ENCODE data around the gene ASPHD1.
A peak's percentile ranks its signal among the peaks of the same experiment; 100 is the strongest.
"Not testable (repeated sequence)": the region's sequence is repeated elsewhere in the genome, so short reads cannot be mapped to it uniquely, and the experiment has no call there.

ASPHD1 gene

GRCh38 chr16:29915590-29916247, 15.4 kb downstream of the ASPHD1 start:
- no peaks in the 10 kb centered on the region for H3K9me3 Mint-ChIP-seq
- ATAC-seq (replicated peaks; ENCODE audit: extremely low read depth, poor library complexity, severe bottlenecking) (no peak), DNase-seq (ENCODE audit: low spot score in 2 of 2) (no peak)
- peaks cover 22% of the 10 kb centered on the region for H3K36me3 Mint-ChIP-seq (ENCODE audit: insufficient read depth)
- no peaks in the 10 kb centered on the region for H3K27me3 Mint-ChIP-seq
- no peak overlapping the region for H3K27ac Mint-ChIP-seq (ENCODE audit: low read depth)
- H3K4me1 Mint-ChIP-seq, result peaks cover 10% of the 10 kb centered on the region
- no peak overlapping the region for H3K4me3 Mint-ChIP-seq

- ATAC-seq (replicated peaks; ENCODE audit: extremely low read depth, poor library complexity, severe bottlenecking), result no peak
- H3K36me3 Mint-ChIP-seq (ENCODE audit: insufficient read depth), result peaks cover 31% of the 10 kb centered on the region
Observed at GRCh38 chr16:29916979-29917378, 16.7 kb downstream of the ASPHD1 start.

GRCh38 chr16:29920288-29921033, 20.2 kb downstream of the ASPHD1 start:
- DNase-seq (ENCODE audit: low spot score in 2 of 2) (no peak), ATAC-seq (replicated peaks; ENCODE audit: extremely low read depth, poor library complexity, severe bottlenecking) (no peak)
- Mint-ChIP-seq H3K27ac (ENCODE audit: low read depth) (no peak overlapping the region), H3K4me3 (no peak overlapping the region), H3K4me1 (peaks cover 40% of the 10 kb centered on the region), H3K9me3 (no peaks in the 10 kb centered on the region), H3K36me3 (ENCODE audit: insufficient read depth) (peaks cover 26% of the 10 kb centered on the region), H3K27me3 (no peaks in the 10 kb centered on the region)

More at GRCh38 chr16:29916979-29917378, 16.7 kb downstream of the ASPHD1 start:
- no peak overlapping the region for H3K4me3 Mint-ChIP-seq
- H3K27me3 Mint-ChIP-seq, result no peaks in the 10 kb centered on the region
- H3K9me3 Mint-ChIP-seq, result no peaks in the 10 kb centered on the region
- no peak overlapping the region for H3K27ac Mint-ChIP-seq (ENCODE audit: low read depth)
- peaks cover 17% of the 10 kb centered on the region for H3K4me1 Mint-ChIP-seq
- no peak for DNase-seq (ENCODE audit: low spot score in 2 of 2)

- Mint-ChIP-seq H3K36me3 (ENCODE audit: insufficient read depth) (peaks cover 23% of the 10 kb centered on the region), H3K27ac (ENCODE audit: low read depth) (no peak overlapping the region), H3K4me1 (peaks cover 38% of the 10 kb centered on the region), H3K27me3 (no peaks in the 10 kb centered on the region), H3K4me3 (no peak overlapping the region), H3K9me3 (no peaks in the 10 kb centered on the region)
- ATAC-seq (replicated peaks; ENCODE audit: extremely low read depth, poor library complexity, severe bottlenecking), result no peak
- no peak for DNase-seq (ENCODE audit: low spot score in 2 of 2)
Observed at GRCh38 chr16:29921034-29921385, 20.7 kb downstream of the ASPHD1 start.

GRCh38 chr16:29922326-29922725, 22.0 kb downstream of the ASPHD1 start:
- H3K4me1 Mint-ChIP-seq, result peaks cover 50% of the 10 kb centered on the region
- no peak for ATAC-seq (replicated peaks; ENCODE audit: extremely low read depth, poor library complexity, severe bottlenecking)
- no peak for DNase-seq (ENCODE audit: low spot score in 2 of 2)
- no peak overlapping the region for H3K4me3 Mint-ChIP-seq
- H3K27ac Mint-ChIP-seq (ENCODE audit: low read depth), result peak overlapping the region; percentile 70
- H3K9me3 Mint-ChIP-seq, result no peaks in the 10 kb centered on the region
- no peaks in the 10 kb centered on the region for H3K27me3 Mint-ChIP-seq
- peaks cover 21% of the 10 kb centered on the region for H3K36me3 Mint-ChIP-seq (ENCODE audit: insufficient read depth)

- DNase-seq (ENCODE audit: low spot score in 2 of 2) (no peak), ATAC-seq (replicated peaks; ENCODE audit: extremely low read depth, poor library complexity, severe bottlenecking) (no peak)
- H3K4me1 Mint-ChIP-seq, result peaks cover 55% of the 10 kb centered on the region
- no peaks in the 10 kb centered on the region for H3K27me3 Mint-ChIP-seq
- H3K4me3 Mint-ChIP-seq, result no peak overlapping the region
- H3K27ac Mint-ChIP-seq (ENCODE audit: low read depth), result peak overlapping the region; percentile 70
- H3K9me3 Mint-ChIP-seq, result no peaks in the 10 kb centered on the region
- H3K36me3 Mint-ChIP-seq (ENCODE audit: insufficient read depth), result peaks cover 20% of the 10 kb centered on the region
Observed at GRCh38 chr16:29922986-29923501, 22.8 kb downstream of the ASPHD1 start.

- H3K4me3 Mint-ChIP-seq, result peak overlapping the region; percentile 91
- ATAC-seq (replicated peaks; ENCODE audit: extremely low read depth, poor library complexity, severe bottlenecking), result no peak
- peak overlapping the region; percentile 93 for H3K27ac Mint-ChIP-seq (ENCODE audit: low read depth)
Observed at GRCh38 chr16:29925105-29925756, 24.9 kb downstream of the ASPHD1 start.

GRCh38 chr16:29925781-29926710, 25.8 kb downstream of the ASPHD1 start, which contains the start of gene KCTD13:
Gene KCTD13, minus strand, starts transcription at chr16:29926226. Its CDS starts 193 bp downstream, at chr16:29926033.
- H3K4me3 Mint-ChIP-seq, result peak within 1 kb of the TSS; percentile 91
- peaks cover 10% of the 10 kb centered on the region for H3K36me3 Mint-ChIP-seq (ENCODE audit: insufficient read depth)
- peak; percentile 88 to 93 for DNase-seq (ENCODE audit: low spot score in 2 of 2)
- peaks cover 47% of the 10 kb centered on the region for H3K4me1 Mint-ChIP-seq
- no peaks in the 10 kb centered on the region for H3K27me3 Mint-ChIP-seq
- no peaks in the 10 kb centered on the region for H3K9me3 Mint-ChIP-seq
- peak; percentile 79 for ATAC-seq (replicated peaks; ENCODE audit: extremely low read depth, poor library complexity, severe bottlenecking)
- peak within 1 kb of the TSS; percentile 93 for H3K27ac Mint-ChIP-seq (ENCODE audit: low read depth)

More at GRCh38 chr16:29925105-29925756, 24.9 kb downstream of the ASPHD1 start:
- no peak for DNase-seq (ENCODE audit: low spot score in 2 of 2)
- H3K9me3 Mint-ChIP-seq, result no peaks in the 10 kb centered on the region
- H3K36me3 Mint-ChIP-seq (ENCODE audit: insufficient read depth), result peaks cover 13% of the 10 kb centered on the region
- H3K4me1 Mint-ChIP-seq, result peaks cover 55% of the 10 kb centered on the region
- no peaks in the 10 kb centered on the region for H3K27me3 Mint-ChIP-seq

GRCh38 chr16:29926711-29927052, 26.4 kb downstream of the ASPHD1 start:
- Mint-ChIP-seq H3K4me1 (peaks cover 43% of the 10 kb centered on the region), H3K27ac (ENCODE audit: low read depth) (peak overlapping the region; percentile 93), H3K4me3 (peak overlapping the region; percentile 91), H3K36me3 (ENCODE audit: insufficient read depth) (peaks cover 4% of the 10 kb centered on the region), H3K27me3 (no peaks in the 10 kb centered on the region), H3K9me3 (no peaks in the 10 kb centered on the region)
- no peak for DNase-seq (ENCODE audit: low spot score in 2 of 2)
- ATAC-seq (replicated peaks; ENCODE audit: extremely low read depth, poor library complexity, severe bottlenecking), result peak; percentile 10

GRCh38 chr16:29927070-29927905, 27.0 kb downstream of the ASPHD1 start:
- Mint-ChIP-seq H3K36me3 (ENCODE audit: insufficient read depth) (peaks cover 4% of the 10 kb centered on the region), H3K9me3 (no peaks in the 10 kb centered on the region), H3K27me3 (no peaks in the 10 kb centered on the region), H3K4me3 (peak overlapping the region; percentile 91), H3K4me1 (peaks cover 43% of the 10 kb centered on the region), H3K27ac (ENCODE audit: low read depth) (peak overlapping the region; percentile 93)
- no peak for DNase-seq (ENCODE audit: low spot score in 2 of 2)
- ATAC-seq (replicated peaks; ENCODE audit: extremely low read depth, poor library complexity, severe bottlenecking), result no peak

GRCh38 chr16:29931750-29932149, 31.5 kb downstream of the ASPHD1 start:
- Mint-ChIP-seq H3K4me1 (peaks cover 11% of the 10 kb centered on the region), H3K27me3 (peaks cover 18% of the 10 kb centered on the region)
- H3K36me3 Mint-ChIP-seq (ENCODE audit: insufficient read depth); H3K4me3 Mint-ChIP-seq; H3K9me3 Mint-ChIP-seq; ATAC-seq (replicated peaks; ENCODE audit: extremely low read depth, poor library complexity, severe bottlenecking); H3K27ac Mint-ChIP-seq (ENCODE audit: low read depth); DNase-seq (ENCODE audit: low spot score in 2 of 2): not testable (repeated sequence)

Data from central memory CD8-positive, alpha-beta T cell (primary cell).